ENCODE measurements around the gene FGD6. TPM values are rescaled to one million over a fixed set of nuclear protein-coding genes. Genes with fewer than 3 reads are reported as not detected.

Gene FGD6
- total RNA-seq, 1 experiment from 2014 or later = 18.2 TPM

- Histone ChIP-seq H4K20me1 (ENCODE audit: insufficient read depth) (no peaks in the 10 kb centered on the region), H2AFZ (ENCODE audit: low read depth, low read length, poor library complexity, severe bottlenecking) (no peak overlapping the region), H3K4me1 (ENCODE audit: control insufficient read depth in 1 of 2, insufficient read depth in 2 of 2, low read length in 2 of 2) (peaks cover 11 to 41% of the 10 kb centered on the region in 2 experiments), H3K9me3 (ENCODE audit: control insufficient read depth in 1 of 2, insufficient read depth in 1 of 2, low read depth in 1 of 2, low read length in 2 of 2) (no peaks in the 10 kb centered on the region), H3K79me2 (ENCODE audit: insufficient read depth, low read length) (peaks cover 3% of the 10 kb centered on the region; the same call in 1 of the 2 replicates), H3K9ac (ENCODE audit: low read length) (no peak overlapping the region), H3K4me2 (ENCODE audit: low read length) (no peak overlapping the region), H3K4me3 (replicated peaks in 1 of 2; ENCODE audit: low read depth in 1 of 2, low read length in 2 of 2) (no peak overlapping the region), H3K36me3 (ENCODE audit: control insufficient read depth in 1 of 2, insufficient read depth in 2 of 2, low read length in 2 of 2) (no peaks in the 10 kb centered on the region), H3K9me2 (ENCODE audit: insufficient read depth) (no peaks in the 10 kb centered on the region), H3K27ac (ENCODE audit: low read depth, low read length) (no peak overlapping the region), H3K27me3 (ENCODE audit: insufficient read depth, low read length) (no peaks in the 10 kb centered on the region)
- POLR2A ChIA-PET = no interaction called here
- intact Hi-C loops (cut with micrococcal nuclease) = no loop called here
- RAD21 ChIA-PET (ENCODE audit: low non-redundant PET in 1 of 2, low total read pairs in 2 of 2, uncharacterized antibody in 2 of 2, unreplicated experiment in 2 of 2) = no interaction called here
- no TSS peak for BruUV-seq (replicated peaks)
- ATAC-seq (no peak), DNase-seq (ENCODE audit: low read depth, low spot score) (no peak)
- CTCF ChIA-PET = no interaction called here
- TF ChIP-seq, protein P1, sequence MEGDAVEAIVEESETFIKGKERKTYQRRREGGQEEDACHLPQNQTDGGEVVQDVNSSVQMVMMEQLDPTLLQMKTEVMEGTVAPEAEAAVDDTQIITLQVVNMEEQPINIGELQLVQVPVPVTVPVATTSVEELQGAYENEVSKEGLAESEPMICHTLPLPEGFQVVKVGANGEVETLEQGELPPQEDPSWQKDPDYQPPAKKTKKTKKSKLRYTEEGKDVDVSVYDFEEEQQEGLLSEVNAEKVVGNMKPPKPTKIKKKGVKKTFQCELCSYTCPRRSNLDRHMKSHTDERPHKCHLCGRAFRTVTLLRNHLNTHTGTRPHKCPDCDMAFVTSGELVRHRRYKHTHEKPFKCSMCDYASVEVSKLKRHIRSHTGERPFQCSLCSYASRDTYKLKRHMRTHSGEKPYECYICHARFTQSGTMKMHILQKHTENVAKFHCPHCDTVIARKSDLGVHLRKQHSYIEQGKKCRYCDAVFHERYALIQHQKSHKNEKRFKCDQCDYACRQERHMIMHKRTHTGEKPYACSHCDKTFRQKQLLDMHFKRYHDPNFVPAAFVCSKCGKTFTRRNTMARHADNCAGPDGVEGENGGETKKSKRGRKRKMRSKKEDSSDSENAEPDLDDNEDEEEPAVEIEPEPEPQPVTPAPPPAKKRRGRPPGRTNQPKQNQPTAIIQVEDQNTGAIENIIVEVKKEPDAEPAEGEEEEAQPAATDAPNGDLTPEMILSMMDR (IDR thresholded peaks at IDR 0.05 in 2 of 3, conservative IDR thresholded peaks at IDR 0.05 in 1 of 3; ENCODE audit: borderline replicate concordance in 1 of 3, insufficient read depth in 1 of 3, low read depth in 2 of 3, low read length in 2 of 3) = no peak
- TF ChIP-seq, protein P2, sequence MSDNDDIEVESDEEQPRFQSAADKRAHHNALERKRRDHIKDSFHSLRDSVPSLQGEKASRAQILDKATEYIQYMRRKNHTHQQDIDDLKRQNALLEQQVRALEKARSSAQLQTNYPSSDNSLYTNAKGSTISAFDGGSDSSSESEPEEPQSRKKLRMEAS (IDR thresholded peaks at IDR 0.05) = no peak
- no peak for TF ChIP-seq CBX3 (IDR thresholded peaks at IDR 0.05; ENCODE audit: low read depth)
- TF ChIP-seq FOSL1 (IDR thresholded peaks at IDR 0.05; ENCODE audit: low read depth) = no peak
- TF ChIP-seq ATF3 (IDR thresholded peaks at IDR 0.05) = no peak
- no peak for TF ChIP-seq POLR2A (IDR thresholded peaks at IDR 0.05; ENCODE audit: borderline replicate concordance, extremely low read depth, insufficient read depth, insufficient read length)
- TF ChIP-seq TCF7L2 (IDR thresholded peaks at IDR 0.05; ENCODE audit: borderline replicate concordance, extremely low read depth, insufficient read depth, insufficient read length) = no peak
- no peak for TF ChIP-seq ZFX (IDR thresholded peaks at IDR 0.05)
- no peak for TF ChIP-seq ZNF274 (IDR thresholded peaks at IDR 0.05; ENCODE audit: low read depth, low read length)
- TF ChIP-seq POLR2AphosphoS5 (IDR thresholded peaks at IDR 0.05; ENCODE audit: low read depth, low read length) = no peak
- no peak for TF ChIP-seq EGR1 (IDR thresholded peaks at IDR 0.05; ENCODE audit: low read depth)
- no peak for TF ChIP-seq SRF (IDR thresholded peaks at IDR 0.05; ENCODE audit: low read depth)
- no peak for TF ChIP-seq RAD21 (IDR thresholded peaks at IDR 0.05; ENCODE audit: low read depth)
- TF ChIP-seq SP1 (IDR thresholded peaks at IDR 0.05; ENCODE audit: low read depth) = no peak
- TF ChIP-seq SIN3A (IDR thresholded peaks at IDR 0.05; ENCODE audit: low read depth) = no peak
- TF ChIP-seq EZH2 (IDR thresholded peaks at IDR 0.05) = no peak
These were observed 40.0 kb downstream of the FGD6 start for GRCh38 chr12:95177201-95177768.
